ENCODE measurements around the gene TGM1. TPM values are rescaled to one million over a fixed set of nuclear protein-coding genes. Genes with fewer than 3 reads are reported as not detected.

Gene TGM1
- total and polyA plus RNA-seq, 10 of the 15 experiments (the other 5 are each of a cell fraction or from before 2014, with no cell fraction given) = 0.05 to 5.9 (median 1.8) TPM

DNA sequence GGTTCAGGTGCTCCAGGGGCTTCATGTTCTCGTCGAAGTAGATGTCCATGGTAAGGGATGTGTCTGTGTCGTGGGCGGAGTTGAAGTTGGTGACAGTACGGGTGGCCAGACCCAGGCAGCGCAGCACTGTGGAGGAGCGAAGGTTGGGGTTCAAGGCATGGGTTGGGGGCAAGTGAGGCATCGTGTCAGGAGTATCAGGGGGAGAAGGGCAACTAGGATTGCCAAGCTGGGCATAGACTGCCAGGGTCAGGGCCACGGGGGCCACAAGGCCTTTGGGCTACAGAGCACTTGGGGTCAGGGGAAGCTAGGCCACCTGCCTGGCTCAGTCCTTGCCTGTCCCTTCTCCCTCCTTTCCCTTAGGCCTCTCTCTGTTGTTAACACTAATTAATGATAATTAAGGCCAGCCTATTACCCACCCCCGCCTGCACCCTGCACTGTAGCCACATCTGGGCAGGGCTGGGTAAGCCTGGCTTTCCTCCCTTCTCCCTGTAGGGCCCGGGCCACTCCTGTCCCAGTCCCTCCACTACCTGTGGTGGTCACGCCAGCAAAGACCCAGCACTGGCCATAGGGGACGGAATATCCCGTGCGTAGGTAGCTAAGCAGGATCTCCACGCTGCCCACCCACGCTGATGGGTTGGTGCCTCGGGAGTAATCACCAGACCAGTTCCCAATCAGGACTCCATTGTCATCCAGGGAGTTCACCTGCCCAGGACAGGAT is 4.3 kb downstream of the TGM1 start:
- no peak for DNase-seq (ENCODE audit: low read depth, low spot score)
- no peak for TF ChIP-seq GATAD2B (conservative IDR thresholded peaks at IDR 0.05; ENCODE audit: low read depth)
- TF ChIP-seq, protein P1, sequence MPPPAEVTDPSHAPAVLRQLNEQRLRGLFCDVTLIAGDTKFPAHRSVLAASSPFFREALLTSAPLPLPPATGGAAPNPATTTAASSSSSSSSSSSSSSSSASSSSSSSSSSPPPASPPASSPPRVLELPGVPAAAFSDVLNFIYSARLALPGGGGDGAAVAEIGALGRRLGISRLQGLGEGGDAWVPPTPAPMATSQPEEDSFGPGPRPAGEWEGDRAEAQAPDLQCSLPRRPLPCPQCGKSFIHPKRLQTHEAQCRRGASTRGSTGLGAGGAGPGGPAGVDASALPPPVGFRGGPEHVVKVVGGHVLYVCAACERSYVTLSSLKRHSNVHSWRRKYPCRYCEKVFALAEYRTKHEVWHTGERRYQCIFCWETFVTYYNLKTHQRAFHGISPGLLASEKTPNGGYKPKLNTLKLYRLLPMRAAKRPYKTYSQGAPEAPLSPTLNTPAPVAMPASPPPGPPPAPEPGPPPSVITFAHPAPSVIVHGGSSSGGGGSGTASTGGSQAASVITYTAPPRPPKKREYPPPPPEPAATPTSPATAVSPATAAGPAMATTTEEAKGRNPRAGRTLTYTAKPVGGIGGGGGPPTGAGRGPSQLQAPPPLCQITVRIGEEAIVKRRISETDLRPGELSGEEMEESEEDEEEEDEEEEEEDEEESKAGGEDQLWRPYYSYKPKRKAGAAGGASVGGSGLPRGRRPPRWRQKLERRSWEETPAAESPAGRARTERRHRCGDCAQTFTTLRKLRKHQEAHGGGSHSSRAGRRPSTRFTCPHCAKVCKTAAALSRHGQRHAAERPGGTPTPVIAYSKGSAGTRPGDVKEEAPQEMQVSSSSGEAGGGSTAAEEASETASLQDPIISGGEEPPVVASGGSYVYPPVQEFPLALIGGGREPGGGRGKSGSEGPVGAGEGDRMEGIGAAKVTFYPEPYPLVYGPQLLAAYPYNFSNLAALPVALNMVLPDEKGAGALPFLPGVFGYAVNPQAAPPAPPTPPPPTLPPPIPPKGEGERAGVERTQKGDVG (CRISPR knock-in tag; IDR thresholded peaks at IDR 0.05) = no peak
- TF ChIP-seq EP300 (IDR thresholded peaks at IDR 0.05; ENCODE audit: borderline replicate concordance in 1 of 2, control insufficient read depth in 1 of 2, low read depth in 2 of 2, low read length in 2 of 2) = no peak
- no peak for TF ChIP-seq HDAC2 (IDR thresholded peaks at IDR 0.05)
- Histone ChIP-seq H4K20me1 (ENCODE audit: control insufficient read depth, insufficient read depth) (no peaks in the 10 kb centered on the region), H3K27me3 (replicated peaks in 1 of 2; ENCODE audit: control insufficient read depth in 2 of 2, insufficient read depth in 2 of 2, low read length in 1 of 2) (no peaks in the 10 kb centered on the region), H2AFZ (ENCODE audit: control insufficient read depth, low read depth, low read length) (no peak overlapping the region), H3K4me2 (ENCODE audit: control insufficient read depth, insufficient read depth) (no peak overlapping the region), H3K4me3 (no peak overlapping the region), H3K4me1 (ENCODE audit: control insufficient read depth, insufficient read depth, low read length) (no peaks in the 10 kb centered on the region), H3K9ac (ENCODE audit: control insufficient read depth, insufficient read depth, low read length) (no peak overlapping the region), H3K79me2 (ENCODE audit: control insufficient read depth, insufficient read depth, low read length) (no peaks in the 10 kb centered on the region), H3K9me3 (replicated peaks; ENCODE audit: control insufficient read depth, insufficient read depth, low read length) (no peaks in the 10 kb centered on the region), H3K36me3 (ENCODE audit: control insufficient read depth in 2 of 2, insufficient read depth in 2 of 2, low read length in 1 of 2) (peaks cover 0 to 1% of the 10 kb centered on the region in 2 experiments; a peak in 2 of 4 replicates), H3K27ac (ENCODE audit: control insufficient read depth, insufficient read depth) (no peak overlapping the region)
- ChIA-PET RAD21 (ENCODE audit: unreplicated experiment) (no interaction called here), POLR2A (interaction anchor here (0.6 kb wide), 1 partner anchor 84 kb away, joined by 4 read pairs; no protein-coding TSS in a partner anchor), CTCF (no interaction called here), SMC1A (ENCODE audit: uncharacterized antibody, unreplicated experiment) (interaction anchor here (0.8 kb wide), 1 partner anchor 12 kb away, joined by 3 read pairs; no protein-coding TSS in a partner anchor)
- FAIRE-seq = no peak
- no peak for ATAC-seq
- WGBS (ENCODE audit: insufficient coverage, insufficient replicate concordance, low lambda C conversion rate, missing lambda C conversion rate) = 93% methylated on average over 18 of the region's 18 CpGs
- in situ Hi-C loops (cut with MboI) = no loop called here
- intact Hi-C loops (cut with micrococcal nuclease; ENCODE audit: unreplicated experiment) = no loop called here
- no TSS peak for BruUV-seq (replicated peaks)
